WERI-Rb-1 (cell line): ENCODE measurements around the gene TSPYL1.

Experiments used
- DNase-seq: peaks from one replicate; pipeline ENCODE4 v3.0.0-alpha.2; 2020
- H3K27ac ChIP-seq: fragments of 250-450 bp; sonication (Bioruptor Pico); 2 replicates; pipeline ENCODE4 v1.5.1; 2020; ENCODE audit warnings: mild to moderate bottlenecking, moderate library complexity
- H3K27me3 ChIP-seq: fragments of 250-450 bp; sonication (Bioruptor Pico); 2 replicates; pipeline ENCODE4 v1.5.1; 2021; ENCODE audit warnings: mild to moderate bottlenecking, low read depth, moderate library complexity; ENCODE audit not compliant: insufficient read depth, severe bottlenecking
- H3K36me3 ChIP-seq: fragments of 250-450 bp; sonication (Bioruptor Pico); 2 replicates; pipeline ENCODE4 v1.5.1; 2020; ENCODE audit warnings: mild to moderate bottlenecking, moderate library complexity
- H3K4me3 ChIP-seq: 2 replicates; pipeline ENCODE4 v1.5.1; 2011; ENCODE audit warnings: low read depth, mild to moderate bottlenecking, control low read depth, low read length
- H3K9me3 ChIP-seq: fragments of 250-450 bp; sonication (Bioruptor Pico); 2 replicates; pipeline ENCODE4 v1.5.1; 2021; ENCODE audit warnings: mild to moderate bottlenecking, moderate library complexity; ENCODE audit not compliant: severe bottlenecking
- CTCF ChIP-seq: IDR thresholded peaks from 2 replicates; pipeline ENCODE4 v1.5.1; 2011; ENCODE audit warnings: low read depth, mild to moderate bottlenecking, control low read depth, inconsistent platforms, low read length

The TSPYL1 gene

DNA sequence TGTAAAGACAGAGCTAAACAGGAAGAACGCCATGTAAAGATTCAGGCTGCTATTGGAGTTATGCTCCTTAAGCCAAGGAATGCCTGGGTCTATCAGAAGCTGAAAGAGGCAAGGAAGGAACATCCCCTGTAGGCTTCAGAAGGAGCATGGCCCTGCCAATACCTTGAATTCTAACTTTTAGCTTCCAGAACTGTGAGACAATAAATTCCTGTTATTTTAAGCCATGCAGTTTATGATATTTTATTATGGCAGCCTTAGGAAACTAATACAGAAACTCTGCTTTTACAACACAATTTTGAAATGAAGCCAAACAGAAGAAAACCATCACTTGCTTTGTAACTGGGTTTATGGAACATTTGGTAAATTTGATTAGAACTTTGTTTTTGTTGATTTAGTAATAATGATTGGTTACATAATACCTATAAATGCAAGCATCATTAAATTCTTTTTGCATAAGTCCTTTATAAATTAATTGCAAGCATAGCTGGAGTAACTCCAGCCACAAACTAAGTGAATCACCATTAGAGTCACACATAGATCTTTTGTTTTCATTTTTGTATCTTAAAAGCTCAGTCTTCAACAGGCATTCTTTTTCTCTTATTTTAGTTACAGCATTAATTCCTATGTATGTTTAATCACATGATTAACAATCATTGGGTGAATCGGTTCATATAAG, 33.5 kb upstream of the TSPYL1 start:
- Histone ChIP-seq H3K9me3 (no peaks in the 10 kb centered on the region), H3K27me3 (no peaks in the 10 kb centered on the region), H3K36me3 (no peaks in the 10 kb centered on the region), H3K27ac (no peak overlapping the region), H3K4me3 (no peak overlapping the region)
- DNase-seq, result no peak
- no peak for TF ChIP-seq CTCF

- TF ChIP-seq CTCF, result no peak
- H3K27ac ChIP-seq, result no peak overlapping the region
- no peaks in the 10 kb centered on the region for H3K36me3 ChIP-seq
- no peak for DNase-seq
- no peaks in the 10 kb centered on the region for H3K9me3 ChIP-seq
- H3K4me3 ChIP-seq, result no peak overlapping the region
- no peaks in the 10 kb centered on the region for H3K27me3 ChIP-seq
Observed at GRCh38 chr6:116309657-116310056, 29.9 kb upstream of the TSPYL1 start.

- DNase-seq, result no peak
- Histone ChIP-seq H3K4me3 (no peak overlapping the region), H3K9me3 (no peaks in the 10 kb centered on the region), H3K27ac (no peak overlapping the region), H3K36me3 (no peaks in the 10 kb centered on the region), H3K27me3 (no peaks in the 10 kb centered on the region)
- no peak for TF ChIP-seq CTCF
Observed at GRCh38 chr6:116309001-116309400, 29.3 kb upstream of the TSPYL1 start.

DNA sequence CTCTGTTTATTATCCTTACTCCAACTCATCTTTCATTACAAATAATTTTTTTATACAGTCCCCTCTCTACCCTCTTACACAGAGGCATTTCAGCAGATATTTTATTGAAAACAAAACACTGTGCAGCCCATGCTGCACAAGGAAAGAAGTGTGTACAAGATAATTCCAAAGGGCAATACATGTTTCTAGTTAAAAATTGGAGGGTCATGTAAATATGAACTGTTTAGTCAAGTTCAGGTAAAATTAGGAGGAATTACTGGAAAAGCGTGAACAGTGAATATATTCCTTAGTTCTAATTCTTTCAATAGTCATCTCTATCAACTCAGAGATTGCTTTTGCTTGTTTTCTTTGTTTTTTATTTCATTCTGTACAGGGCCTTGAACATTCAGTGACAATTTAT, 27.9 kb upstream of the TSPYL1 start:
- TF ChIP-seq CTCF, result no peak
- DNase-seq, result no peak
- H3K27me3 ChIP-seq, result no peaks in the 10 kb centered on the region
- H3K4me3 ChIP-seq, result no peak overlapping the region
- H3K27ac ChIP-seq, result no peak overlapping the region
- no peaks in the 10 kb centered on the region for H3K36me3 ChIP-seq
- no peaks in the 10 kb centered on the region for H3K9me3 ChIP-seq

DNA sequence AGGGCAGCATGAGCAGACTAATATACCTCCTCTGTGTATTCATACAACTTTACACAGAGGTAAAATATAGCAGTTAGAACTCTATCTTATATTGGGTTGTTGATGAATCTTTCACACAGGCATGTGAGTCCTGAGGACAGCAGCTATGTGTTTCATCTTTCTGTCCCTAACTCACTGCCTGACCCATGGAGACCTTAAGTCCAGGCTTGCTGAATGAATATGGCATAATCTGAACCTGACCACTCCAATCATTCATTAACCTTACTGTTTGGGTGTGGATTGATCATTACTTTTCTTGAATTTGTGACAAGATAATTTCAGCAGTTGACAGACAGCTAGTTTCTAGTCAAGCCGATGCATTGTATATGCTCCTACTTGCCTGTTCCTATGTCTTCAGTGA, 27.3 kb upstream of the TSPYL1 start:
- Histone ChIP-seq H3K36me3 (no peaks in the 10 kb centered on the region), H3K27me3 (no peaks in the 10 kb centered on the region), H3K27ac (no peak overlapping the region), H3K4me3 (no peak overlapping the region), H3K9me3 (no peaks in the 10 kb centered on the region)
- no peak for TF ChIP-seq CTCF
- no peak for DNase-seq

DNA sequence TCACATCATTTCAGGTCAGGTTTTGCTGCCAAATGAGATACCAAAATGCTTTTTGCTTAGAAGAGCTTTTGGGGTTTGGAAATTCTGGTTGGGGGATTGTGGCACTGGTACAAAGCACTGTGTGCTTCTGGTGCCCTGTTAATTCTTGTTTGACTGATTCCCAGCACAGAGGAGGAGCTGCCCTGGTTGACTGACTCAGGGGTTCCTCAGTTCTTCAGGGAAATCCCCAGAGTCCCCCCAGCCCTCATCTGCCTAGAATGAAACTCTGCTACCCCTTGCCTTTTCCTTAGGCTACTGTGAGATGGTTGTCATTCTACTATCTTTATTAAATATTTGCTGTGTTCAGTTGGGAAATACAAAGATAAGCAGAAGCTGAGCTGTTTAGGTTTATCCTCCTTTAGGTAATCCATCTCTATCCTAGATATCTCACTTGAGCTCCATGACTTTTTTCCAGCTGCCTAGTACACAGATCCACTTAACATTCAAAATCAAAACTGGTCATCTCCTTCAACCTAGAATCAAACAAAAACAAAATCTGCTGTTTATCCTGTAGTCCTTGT, 24.9 kb upstream of the TSPYL1 start:
- Histone ChIP-seq H3K27me3 (no peaks in the 10 kb centered on the region), H3K27ac (no peak overlapping the region), H3K36me3 (no peaks in the 10 kb centered on the region), H3K9me3 (no peaks in the 10 kb centered on the region), H3K4me3 (no peak overlapping the region)
- no peak for TF ChIP-seq CTCF
- DNase-seq, result no peak
